ENCODE results near the gene PTPRN2. TPM values are rescaled to one million over a fixed set of nuclear protein-coding genes. Genes with fewer than 3 reads are reported as not detected.

Gene PTPRN2
- total and polyA plus RNA-seq, 2 of the 13 experiments (the other 11 are each of a cell fraction or from before 2014, with no cell fraction given) = 2.5 to 24.2 TPM

GRCh38 chr7:157944734-157945291, 642.8 kb downstream of the PTPRN2 start (continued):
- 0 out of 2 replicates have a peak, but pooled peaks have one; percentile 39 for TF ChIP-seq ARNTL (CRISPR knock-in tag; IDR thresholded peaks at IDR 0.05)
- TF ChIP-seq MEIS2 (CRISPR knock-in tag; IDR thresholded peaks at IDR 0.05) = 0 out of 2 replicates have a peak, but pooled peaks have one; percentile 20
- no peak for TF ChIP-seq KLF15 (CRISPR knock-in tag; IDR thresholded peaks at IDR 0.05; ENCODE audit: borderline replicate concordance)
- TF ChIP-seq MLX (CRISPR knock-in tag; IDR thresholded peaks at IDR 0.05) = no peak
- TF ChIP-seq AGO1 (IDR thresholded peaks at IDR 0.05; ENCODE audit: low read depth, low read length, poor library complexity, severe bottlenecking) = no peak
- peak; percentile 31; the same call in 1 of the 2 replicates for TF ChIP-seq CREM (IDR thresholded peaks at IDR 0.05)
- no peak for TF ChIP-seq CREM (CRISPR knock-in tag; IDR thresholded peaks at IDR 0.05)
- TF ChIP-seq ZNF180 (CRISPR knock-in tag; IDR thresholded peaks at IDR 0.05; ENCODE audit: borderline replicate concordance, low read depth) = no peak
- peak; percentile 53; the same call in 1 of the 2 replicates for TF ChIP-seq FOXK1 (CRISPR knock-in tag; IDR thresholded peaks at IDR 0.05; ENCODE audit: borderline replicate concordance, low read depth)
- no peak for TF ChIP-seq ZNF326 (CRISPR knock-in tag; IDR thresholded peaks at IDR 0.05; ENCODE audit: borderline replicate concordance)
- TF ChIP-seq ZNF350 (CRISPR knock-in tag; IDR thresholded peaks at IDR 0.05; ENCODE audit: borderline replicate concordance, low read depth) = no peak; the same call in 1 of the 2 replicates
- peak; percentile 41 for TF ChIP-seq ZFY (CRISPR knock-in tag; IDR thresholded peaks at IDR 0.05)
- TF ChIP-seq TFDP1 (CRISPR knock-in tag; IDR thresholded peaks at IDR 0.05; ENCODE audit: borderline replicate concordance) = no peak
- TF ChIP-seq MYPOP (CRISPR knock-in tag; IDR thresholded peaks at IDR 0.05) = no peak
- peak; percentile 38; the same call in 1 of the 2 replicates for TF ChIP-seq GLI4 (CRISPR knock-in tag; IDR thresholded peaks at IDR 0.05; ENCODE audit: borderline replicate concordance)
- no peak for TF ChIP-seq PPARG (CRISPR knock-in tag; conservative IDR thresholded peaks at IDR 0.05)
- TF ChIP-seq RAD21 (CRISPR knock-in tag; IDR thresholded peaks at IDR 0.05) = no peak
- no peak for TF ChIP-seq CCAR2 (optimal IDR thresholded peaks at IDR 0.05; ENCODE audit: low read depth, low read length)
- TF ChIP-seq ZNF704 (CRISPR knock-in tag; IDR thresholded peaks at IDR 0.05; ENCODE audit: borderline replicate concordance) = no peak
- no peak for TF ChIP-seq ZFP36L2 (CRISPR knock-in tag; IDR thresholded peaks at IDR 0.05)
- TF ChIP-seq GABPB1 (CRISPR knock-in tag; IDR thresholded peaks at IDR 0.05) = no peak
